HEK293T (cell line): ENCODE measurements around the gene KCNT1.

Experiments
- ARNT ChIP-seq: fragments of 450-650 bp; IDR thresholded peaks from 2 replicates; pipeline ENCODE4 v1.6.1; 2017; ENCODE audit warnings: mild to moderate bottlenecking
- BHLHE40 ChIP-seq: fragments of 450-650 bp; IDR thresholded peaks from 2 replicates; pipeline ENCODE4 v1.6.1; 2016; ENCODE audit warnings: mild to moderate bottlenecking, moderate library complexity, borderline replicate concordance
- ELF4 ChIP-seq: fragments of 450-650 bp; IDR thresholded peaks from 2 replicates; pipeline ENCODE4 v1.6.1; 2017; ENCODE audit warnings: antibody characterized with exemption
- FOXA1 ChIP-seq: fragments of 450-650 bp; IDR thresholded peaks from 2 replicates; pipeline ENCODE4 v1.6.1; 2016; ENCODE audit warnings: mild to moderate bottlenecking
- FOXK2 ChIP-seq: fragments of 450-650 bp; IDR thresholded peaks from 2 replicates; pipeline ENCODE4 v1.6.1; 2016; ENCODE audit warnings: mild to moderate bottlenecking
- FOXM1 ChIP-seq: fragments of 450-650 bp; IDR thresholded peaks from 2 replicates; pipeline ENCODE4 v1.6.1; 2017; ENCODE audit warnings: mild to moderate bottlenecking, borderline replicate concordance
- HDGF ChIP-seq: fragments of 450-650 bp; IDR thresholded peaks from 2 replicates; pipeline ENCODE4 v1.6.1; 2017; ENCODE audit warnings: antibody characterized with exemption, borderline replicate concordance
- L3MBTL2 ChIP-seq: fragments of 450-650 bp; conservative IDR thresholded peaks from 2 replicates; pipeline ENCODE4 v1.6.1; 2016; ENCODE audit warnings: mild to moderate bottlenecking
- LEF1 ChIP-seq: fragments of 450-650 bp; IDR thresholded peaks from 2 replicates; pipeline ENCODE4 v1.6.1; 2017; ENCODE audit warnings: mild to moderate bottlenecking, borderline replicate concordance
- SP1 ChIP-seq: fragments of 450-650 bp; IDR thresholded peaks from 2 replicates; pipeline ENCODE4 v1.6.1; 2017
- SUZ12 ChIP-seq: fragments of 450-650 bp; IDR thresholded peaks from 2 replicates; pipeline ENCODE4 v1.6.1; 2016; ENCODE audit warnings: mild to moderate bottlenecking
- TARDBP ChIP-seq: fragments of 450-650 bp; IDR thresholded peaks from 2 replicates; pipeline ENCODE4 v1.6.1; 2016
- ZNF384 ChIP-seq: fragments of 450-650 bp; IDR thresholded peaks from 2 replicates; pipeline ENCODE4 v1.6.1; 2016
- TF ChIP-seq, protein P1 (sequence below): fragments of 450-650 bp; IDR thresholded peaks from 2 replicates; pipeline ENCODE4 v1.6.1; 2016

DNA sequence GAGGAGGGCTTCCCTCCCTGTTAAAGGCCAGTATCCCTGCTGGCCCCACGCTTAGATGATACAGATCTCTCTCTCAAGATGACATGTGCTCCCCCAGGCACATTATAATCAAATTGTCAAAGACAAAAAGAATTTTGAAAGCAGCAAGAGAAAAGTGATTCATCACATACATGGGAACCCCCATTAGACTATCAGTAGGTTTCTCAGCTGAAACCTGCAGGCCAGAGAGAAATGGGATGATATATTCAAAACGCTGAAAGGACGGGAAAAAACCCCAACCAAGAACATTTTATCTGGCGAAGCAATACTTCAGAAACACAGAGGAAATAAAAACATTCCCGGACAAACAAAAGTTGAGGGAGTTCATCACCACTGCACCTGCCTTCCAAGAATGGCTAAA lies 126.7 kb downstream of the KCNT1 start:
- no peak for TF ChIP-seq SUZ12
- TF ChIP-seq ZNF384: no peak
- no peak for TF ChIP-seq HDGF
- no peak for TF ChIP-seq TARDBP
- no peak for TF ChIP-seq FOXM1
- TF ChIP-seq FOXA1: no peak
- no peak for TF ChIP-seq L3MBTL2
- no peak for TF ChIP-seq ELF4
- TF ChIP-seq SP1: no peak
- no peak for TF ChIP-seq BHLHE40
- TF ChIP-seq, protein P1, sequence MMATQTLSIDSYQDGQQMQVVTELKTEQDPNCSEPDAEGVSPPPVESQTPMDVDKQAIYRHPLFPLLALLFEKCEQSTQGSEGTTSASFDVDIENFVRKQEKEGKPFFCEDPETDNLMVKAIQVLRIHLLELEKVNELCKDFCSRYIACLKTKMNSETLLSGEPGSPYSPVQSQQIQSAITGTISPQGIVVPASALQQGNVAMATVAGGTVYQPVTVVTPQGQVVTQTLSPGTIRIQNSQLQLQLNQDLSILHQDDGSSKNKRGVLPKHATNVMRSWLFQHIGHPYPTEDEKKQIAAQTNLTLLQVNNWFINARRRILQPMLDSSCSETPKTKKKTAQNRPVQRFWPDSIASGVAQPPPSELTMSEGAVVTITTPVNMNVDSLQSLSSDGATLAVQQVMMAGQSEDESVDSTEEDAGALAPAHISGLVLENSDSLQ: no peak
- no peak for TF ChIP-seq ARNT
- no peak for TF ChIP-seq LEF1
- no peak for TF ChIP-seq FOXK2
